Left renal pelvis (tissue), 4 donors: ENCODE measurements around the gene P2RX3. TPM values are rescaled to one million over a fixed set of nuclear protein-coding genes. Genes with fewer than 3 reads are reported as not detected.

Source experiments
- DNase-seq, 4 donors: peaks; one replicate each; pipeline ENCODE4 v3.0.0-alpha.2; 2013; ENCODE audit warnings: low read depth in 4 of 4, low spot score in 3 of 4
- polyA plus RNA-seq, 4 donors: library from polyadenylated mRNA; unstranded; fragments of 120-200 nt; gene quantifications; one replicate each; pipeline ENCODE4 v1.2.1, GENCODE V29; 2013; ENCODE audit not compliant: insufficient read length in 4 of 4

P2RX3 gene
- polyA plus RNA-seq, 4 donors, result 0.40 to 14.4 (median 1.6) TPM

DNA sequence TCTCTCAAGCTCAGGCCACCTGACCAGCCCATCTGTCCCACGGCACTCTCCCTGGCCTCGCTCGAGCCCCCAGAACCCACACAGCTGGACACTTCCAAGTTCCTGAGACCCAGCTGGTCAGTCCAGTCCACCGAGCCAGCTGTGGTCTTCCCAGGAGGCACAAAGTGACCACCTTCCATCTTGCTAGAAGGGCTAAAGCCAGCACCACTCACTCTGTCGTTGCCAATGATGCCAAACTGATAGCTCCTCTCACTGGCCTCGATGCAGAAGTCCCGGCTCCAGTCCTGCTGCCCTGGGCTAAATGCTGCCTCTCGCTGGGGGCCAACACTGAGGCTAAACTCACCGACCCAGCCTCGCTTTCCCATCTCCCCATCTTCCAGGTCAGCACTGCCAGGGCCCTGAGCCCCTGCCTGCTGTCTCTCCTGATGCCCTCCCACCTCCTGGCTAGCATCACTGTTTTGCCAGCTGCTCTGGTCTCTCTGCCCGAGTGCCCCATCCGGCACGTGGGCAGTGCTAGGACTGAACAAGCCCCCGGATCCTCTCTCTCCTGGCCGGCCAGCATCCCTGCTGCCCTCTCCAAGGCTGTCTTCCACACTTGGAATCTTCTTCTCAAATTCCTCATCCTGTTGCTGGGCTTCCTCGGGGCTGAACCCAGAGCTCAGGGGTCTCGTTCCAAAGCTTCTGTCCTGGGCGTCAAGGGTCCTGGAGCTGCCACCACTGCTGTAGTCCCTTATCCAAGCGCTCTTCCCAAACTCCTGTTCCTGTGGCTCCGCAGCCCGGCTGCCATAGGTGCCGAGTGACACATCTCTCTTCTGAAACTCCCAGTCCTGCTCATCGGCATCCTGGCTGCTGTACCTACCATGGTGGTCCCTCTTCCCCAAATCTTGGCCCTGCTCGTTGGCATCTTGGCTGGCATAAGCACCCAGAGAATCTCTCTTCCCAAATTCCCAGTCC is 28.8 kb upstream of the P2RX3 start:
- no peak for DNase-seq

DNA sequence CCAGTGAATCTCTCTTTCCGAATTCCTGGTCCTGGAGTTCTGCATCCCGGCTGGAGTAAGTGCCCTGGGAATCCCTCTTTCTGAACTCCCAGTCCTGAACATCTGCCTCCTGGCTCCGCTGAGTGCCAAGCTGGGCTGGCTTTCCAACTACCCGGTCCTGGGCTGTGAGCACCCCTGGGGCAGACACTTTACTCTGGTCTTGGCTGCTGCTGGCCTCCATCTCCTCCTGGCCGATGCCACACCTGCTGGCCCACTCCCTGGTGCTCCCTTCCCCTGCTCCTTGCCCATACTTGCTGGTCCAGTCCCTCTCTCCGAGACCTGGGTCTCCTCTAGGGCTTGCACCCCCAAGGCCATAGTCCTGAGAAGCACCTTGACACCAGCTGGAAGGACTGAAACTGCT is 28.1 kb upstream of the P2RX3 start:
- no peak for DNase-seq

DNA sequence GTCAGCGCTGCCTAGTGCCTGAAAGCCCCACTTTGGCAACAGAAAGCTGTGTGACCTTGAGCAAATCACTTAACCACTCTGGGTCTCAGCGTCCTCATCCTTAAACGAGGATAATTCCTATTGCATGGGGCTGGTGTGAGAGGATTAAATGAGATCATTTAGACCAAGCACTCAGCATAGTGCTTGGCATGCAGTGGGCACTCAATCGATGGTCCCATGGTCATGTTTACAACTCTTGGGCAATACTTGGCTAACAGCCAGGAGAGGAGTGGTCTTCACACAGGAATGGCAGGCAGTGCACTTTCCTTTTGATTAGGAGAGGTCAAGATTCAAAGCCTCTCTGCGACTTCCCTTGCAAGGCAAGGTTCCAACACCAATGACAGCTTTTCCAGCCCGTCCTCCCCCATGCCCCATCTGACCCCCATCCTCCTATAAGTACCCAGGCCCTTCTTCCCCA is 27.5 kb upstream of the P2RX3 start:
- DNase-seq, result no peak

DNA sequence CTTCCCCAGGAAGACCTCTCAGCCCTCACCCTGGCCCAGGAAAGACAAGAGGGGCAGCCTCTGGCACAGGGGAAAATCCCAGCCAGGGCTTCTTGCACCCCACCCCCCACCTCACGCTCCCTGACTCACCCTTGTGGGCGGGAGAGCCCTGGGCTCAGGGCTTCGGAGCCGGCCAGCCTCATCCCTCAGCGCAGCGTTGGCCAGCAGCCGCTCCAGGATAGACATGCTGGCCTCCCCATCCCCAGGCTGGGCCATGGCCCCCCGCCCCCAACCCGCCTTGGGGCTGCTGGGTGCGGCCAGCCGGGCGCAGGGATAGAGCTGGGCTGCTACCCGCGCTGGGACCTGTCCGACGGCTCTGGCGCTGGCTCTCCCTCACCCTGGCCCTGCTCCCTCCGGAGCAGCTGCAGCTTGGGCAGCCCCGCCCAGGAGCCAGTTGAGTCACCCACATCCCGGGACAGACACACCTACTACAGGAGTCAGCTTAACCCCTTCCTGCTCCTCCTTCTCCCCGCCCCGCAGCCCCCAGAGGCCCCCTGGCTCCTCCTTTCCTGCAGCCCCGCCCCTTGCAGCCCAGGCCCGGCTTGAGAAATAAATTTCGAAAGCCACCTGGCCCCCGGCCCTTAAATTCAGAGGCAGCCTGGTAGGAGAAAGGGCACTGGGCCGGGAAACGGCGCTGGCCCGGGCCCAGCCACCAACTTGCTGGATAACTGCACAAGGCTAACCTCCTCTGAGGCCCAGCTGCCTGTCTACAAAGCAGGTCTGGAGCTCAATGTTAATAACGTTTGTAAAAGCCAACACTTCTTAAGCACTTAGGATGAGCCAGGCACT is 26.8 kb upstream of the P2RX3 start:
- DNase-seq, result no peak

DNA sequence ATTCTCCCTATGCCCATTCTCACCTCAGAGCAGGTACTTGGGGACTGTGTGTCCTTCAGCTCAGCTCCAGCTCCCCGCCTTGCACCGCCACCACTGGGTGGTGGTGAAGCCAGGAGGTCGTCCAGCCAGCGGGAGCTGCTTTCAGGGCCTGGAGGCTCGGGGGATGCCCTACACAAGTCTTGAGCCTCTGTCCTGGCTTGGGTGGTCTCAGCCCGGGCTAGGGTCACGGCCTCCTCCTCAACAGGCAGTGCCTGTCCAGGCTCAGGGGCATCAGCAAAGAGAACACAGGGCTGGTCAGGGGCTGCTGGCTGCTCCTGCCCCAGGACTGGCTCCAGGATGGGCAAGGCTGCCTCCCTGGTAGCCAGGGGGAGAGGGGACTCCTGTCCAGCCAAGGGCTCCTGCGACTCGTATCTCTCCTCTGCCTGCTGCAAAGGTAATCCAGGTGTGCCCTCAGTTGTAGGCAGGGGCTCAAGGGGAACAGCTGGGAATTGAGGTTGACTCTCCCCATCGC is 25.6 kb upstream of the P2RX3 start:
- no peak for DNase-seq

DNA sequence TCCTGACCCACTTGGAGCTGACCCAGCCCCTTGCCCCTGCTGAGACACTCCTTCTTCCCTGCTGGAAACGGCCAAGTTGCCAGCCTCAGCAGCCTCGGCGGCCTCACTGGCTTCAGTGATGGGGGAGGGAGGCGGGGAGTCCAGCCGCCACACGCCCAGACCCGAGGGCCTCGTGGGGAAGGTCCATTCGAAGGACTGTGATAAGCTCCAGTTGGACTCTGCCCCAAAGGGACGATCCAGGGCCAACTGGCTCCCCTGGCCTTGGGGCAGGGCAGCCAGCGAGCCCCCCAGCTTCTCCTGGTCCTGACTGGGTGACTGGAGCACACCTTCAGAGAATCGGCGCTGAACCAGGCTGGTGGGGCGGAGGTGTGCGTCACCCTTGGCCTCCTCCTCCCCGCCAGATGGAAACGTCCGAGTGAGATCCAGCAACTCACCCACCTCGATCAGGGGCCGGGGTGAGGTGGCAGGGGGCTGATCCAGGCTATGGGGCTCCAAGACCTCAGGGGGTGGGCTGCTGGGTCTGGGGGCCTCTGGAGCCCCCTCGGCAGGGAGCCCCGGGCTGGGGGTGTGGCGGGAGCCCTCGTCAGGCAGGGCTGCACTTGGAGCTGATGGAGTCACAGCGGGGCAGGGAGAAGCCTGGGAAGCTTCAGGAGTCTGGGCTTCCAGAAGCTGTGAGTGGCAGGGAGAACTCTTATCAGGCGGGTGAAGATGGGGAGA is 24.9 kb upstream of the P2RX3 start:
- no peak for DNase-seq

DNA sequence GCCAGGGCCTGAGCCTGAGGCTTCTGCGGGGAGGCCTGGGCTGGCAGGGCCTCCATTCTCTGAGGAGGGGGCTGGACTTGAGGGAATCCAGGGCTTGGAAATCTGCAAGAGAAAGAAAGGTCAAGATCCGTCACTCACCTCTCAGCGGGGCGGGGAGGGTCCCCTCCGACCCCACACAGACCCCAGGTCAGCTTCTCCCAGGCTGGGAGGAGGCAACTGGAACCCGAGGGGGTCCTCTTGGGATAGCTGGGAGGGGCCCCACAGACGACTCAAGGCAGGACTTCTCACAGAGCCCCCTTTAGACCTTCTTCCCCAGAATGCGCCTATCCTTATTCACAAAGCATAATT is 24.4 kb upstream of the P2RX3 start:
- no peak for DNase-seq

DNA sequence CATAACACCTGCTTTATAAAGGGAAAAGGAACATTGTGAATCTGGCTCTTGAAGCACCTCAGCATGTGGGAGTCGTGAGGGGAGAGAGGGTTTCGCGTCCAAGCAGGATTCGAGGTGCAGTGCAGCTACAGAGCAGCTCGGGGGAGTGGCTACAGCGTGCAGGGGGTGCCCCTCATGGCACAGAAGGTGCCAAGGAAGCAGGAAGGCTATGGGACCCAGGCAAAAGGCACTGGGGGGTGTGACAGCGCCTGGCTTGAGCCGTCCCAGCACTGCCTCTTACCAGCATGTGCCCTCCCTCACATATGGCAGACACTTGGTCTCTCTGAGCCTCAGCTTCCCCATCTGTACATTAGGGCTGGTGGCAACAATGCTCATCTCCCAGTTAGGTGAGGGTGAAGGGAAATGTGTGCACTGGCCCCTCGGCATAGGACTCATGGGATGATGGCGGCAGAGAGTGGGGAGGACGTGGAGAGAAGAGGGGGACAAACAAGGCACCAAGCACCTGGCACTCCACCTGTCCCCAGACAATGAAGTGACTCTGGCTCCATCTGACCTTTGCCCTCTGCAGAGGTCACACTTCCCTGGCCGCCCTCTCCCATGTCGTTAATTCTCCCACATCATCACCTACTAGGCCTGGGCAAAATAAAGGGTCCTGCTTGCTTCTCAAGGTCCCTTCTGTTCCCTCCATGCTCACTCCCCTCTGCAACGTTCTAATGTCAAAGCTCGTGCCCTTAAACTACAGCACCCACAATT is 23.8 kb upstream of the P2RX3 start:
- no peak for DNase-seq

DNA sequence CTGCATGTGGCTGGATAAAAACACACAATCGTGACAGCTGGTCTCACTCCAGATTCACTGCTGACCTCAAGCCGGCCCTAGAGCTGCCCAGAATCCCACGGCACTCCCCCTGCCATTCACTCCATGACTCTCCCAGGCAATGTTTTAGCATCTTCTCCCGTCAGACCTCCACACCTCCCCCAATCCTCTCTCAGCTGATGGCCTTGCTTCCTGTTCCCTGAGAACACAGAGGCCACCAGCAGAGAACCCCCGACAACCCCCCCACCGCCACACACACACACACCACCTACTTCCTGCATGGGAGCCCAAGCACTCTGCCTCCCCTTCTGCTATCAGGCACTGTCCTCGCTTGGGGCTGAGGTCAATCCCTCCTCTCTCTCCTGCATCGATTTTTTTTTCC is 22.7 kb upstream of the P2RX3 start:
- no peak for DNase-seq

DNA sequence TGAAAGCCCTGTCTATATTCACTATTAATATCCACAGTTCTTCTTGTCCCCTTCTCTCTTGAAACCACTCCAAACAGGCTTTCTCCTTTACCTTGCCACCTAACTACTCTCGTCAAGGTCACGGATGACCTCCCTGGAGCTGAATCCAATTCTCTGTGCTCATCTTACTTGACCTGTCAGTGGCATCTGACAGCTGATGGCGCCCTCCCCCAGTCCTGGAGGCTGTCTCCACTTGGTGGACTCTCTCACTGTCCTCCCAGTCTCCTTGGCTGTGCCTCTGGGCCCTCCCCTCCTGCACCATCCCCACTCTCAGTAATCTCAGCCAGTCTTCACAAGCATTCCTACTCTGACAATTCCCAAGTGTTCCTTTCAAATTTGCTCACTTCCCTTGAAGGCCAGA is 22.1 kb upstream of the P2RX3 start:
- no peak for DNase-seq

DNA sequence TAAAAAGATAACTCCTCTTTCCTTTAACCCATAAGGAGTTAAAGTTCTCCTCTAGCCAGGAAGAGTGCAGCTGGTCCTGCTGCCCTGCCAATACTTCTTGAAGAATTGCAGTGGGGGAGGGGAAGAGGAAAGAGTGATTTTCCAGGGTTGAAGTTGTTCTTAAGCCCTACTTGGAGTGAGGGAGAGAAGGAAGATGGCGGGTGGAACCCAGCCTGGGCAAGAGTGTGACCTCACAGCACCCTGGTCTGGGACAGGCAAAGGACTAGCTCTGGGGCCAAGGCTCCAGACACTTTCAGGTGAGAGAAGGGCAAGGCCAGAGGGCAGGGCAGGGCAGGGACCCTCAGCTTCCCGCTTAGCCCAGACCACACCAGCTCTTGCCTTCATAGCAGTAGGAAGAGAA is 20.0 kb upstream of the P2RX3 start:
- DNase-seq, result no peak

DNA sequence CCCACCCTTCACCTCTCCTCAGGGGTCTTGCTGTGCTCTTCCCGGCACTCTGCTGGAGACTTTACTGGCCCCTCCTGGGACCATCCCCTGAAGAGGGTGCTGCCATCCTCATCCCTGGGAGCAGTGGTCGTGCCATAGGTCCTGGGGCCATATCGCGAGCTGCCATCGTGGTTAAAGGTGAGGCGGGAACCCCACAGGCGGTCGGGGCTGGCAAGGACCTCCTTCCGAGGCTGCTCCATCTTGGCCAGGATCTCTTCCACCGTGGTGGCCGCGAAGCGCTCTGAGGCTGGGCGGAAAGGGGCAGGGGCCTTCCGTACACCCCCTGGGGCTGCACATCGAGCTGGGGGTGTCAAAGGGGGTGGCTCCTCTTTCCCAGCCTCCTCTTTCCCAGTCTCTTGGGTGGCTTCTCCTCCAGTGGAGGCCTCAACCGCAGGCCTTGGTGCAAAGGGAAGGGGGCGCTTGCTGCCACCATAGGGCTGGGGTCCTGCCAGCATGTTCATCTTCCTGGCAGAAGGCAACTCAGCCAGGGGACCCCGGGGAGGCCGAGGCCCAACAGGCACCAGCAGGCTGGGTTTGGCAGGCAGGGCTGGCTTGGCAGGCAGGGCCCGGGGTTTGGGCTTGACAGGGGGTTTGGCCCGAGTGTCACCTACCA is 18.0 kb upstream of the P2RX3 start:
- DNase-seq, result no peak

DNA sequence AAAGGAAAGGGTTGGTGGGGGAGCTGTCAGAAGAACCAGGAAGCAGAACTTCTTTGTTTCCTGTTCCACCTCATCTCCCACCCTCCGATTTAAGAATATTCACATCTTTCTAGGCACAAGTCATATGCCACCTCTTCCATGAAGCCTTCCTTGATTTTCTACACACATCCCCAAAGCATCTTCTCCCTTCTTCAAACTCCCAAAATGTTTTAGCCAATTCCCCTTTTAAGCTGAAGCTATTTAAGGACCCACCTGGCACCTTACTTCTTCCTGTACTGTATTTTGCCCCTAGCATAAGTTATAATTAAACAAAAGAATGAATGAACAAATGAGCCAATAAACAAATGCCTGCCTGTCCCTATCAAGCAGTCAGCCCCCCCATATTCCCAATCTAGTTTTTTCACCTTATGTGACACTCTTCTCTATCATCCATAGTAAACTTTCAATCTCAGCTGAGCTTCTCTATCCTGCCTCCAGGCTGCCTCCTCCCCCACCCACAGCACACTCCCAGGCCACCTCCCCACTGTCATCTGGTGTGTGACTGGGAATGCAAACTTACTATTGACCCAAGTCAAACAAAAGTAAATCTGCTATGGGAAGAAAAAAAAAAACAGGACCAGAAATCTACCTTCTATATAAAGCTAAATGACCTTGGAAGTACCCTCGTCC is 17.3 kb upstream of the P2RX3 start:
- DNase-seq, result no peak

DNA sequence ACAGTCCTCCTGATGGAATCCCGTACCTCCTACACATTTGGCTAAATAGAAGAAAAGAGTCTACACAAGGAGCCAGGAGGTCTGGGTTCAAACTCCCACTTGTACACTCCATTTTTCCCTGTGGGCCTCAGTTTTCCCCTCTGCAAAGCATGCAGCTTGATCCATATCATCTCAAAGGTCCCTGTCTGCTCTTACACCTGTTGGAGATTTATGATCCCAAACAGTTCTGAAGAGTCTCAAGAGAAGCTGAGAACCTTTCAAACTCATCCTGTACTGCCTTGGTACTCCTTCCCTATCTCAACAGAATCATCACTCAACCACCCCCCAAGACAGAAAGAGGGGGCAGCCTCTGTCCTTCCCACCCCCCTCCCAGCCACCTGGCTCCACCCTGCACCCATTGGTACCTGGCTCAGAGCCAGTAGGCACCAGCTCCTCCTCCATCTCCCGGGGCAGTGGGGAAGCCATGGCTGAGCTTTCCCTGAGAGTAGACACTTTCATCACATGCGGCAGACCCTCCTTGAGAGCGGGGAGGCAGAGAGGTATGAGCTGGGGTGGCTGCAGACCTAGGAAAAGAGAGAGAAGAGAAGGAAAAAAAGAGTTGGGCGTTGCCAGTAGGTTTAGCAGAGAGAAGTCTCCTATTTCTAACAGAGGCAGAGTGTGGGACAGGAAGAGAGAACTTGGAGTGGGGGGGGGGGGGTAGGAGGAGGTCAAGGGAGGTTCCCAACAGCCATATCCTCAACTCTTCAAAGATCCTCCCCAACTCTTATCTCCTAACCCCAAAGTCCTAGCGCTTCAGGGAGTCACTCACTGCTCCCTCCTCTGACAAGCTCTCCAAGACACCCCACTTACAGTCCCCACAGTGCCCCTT is 16.5 kb upstream of the P2RX3 start:
- DNase-seq, result no peak

DNA sequence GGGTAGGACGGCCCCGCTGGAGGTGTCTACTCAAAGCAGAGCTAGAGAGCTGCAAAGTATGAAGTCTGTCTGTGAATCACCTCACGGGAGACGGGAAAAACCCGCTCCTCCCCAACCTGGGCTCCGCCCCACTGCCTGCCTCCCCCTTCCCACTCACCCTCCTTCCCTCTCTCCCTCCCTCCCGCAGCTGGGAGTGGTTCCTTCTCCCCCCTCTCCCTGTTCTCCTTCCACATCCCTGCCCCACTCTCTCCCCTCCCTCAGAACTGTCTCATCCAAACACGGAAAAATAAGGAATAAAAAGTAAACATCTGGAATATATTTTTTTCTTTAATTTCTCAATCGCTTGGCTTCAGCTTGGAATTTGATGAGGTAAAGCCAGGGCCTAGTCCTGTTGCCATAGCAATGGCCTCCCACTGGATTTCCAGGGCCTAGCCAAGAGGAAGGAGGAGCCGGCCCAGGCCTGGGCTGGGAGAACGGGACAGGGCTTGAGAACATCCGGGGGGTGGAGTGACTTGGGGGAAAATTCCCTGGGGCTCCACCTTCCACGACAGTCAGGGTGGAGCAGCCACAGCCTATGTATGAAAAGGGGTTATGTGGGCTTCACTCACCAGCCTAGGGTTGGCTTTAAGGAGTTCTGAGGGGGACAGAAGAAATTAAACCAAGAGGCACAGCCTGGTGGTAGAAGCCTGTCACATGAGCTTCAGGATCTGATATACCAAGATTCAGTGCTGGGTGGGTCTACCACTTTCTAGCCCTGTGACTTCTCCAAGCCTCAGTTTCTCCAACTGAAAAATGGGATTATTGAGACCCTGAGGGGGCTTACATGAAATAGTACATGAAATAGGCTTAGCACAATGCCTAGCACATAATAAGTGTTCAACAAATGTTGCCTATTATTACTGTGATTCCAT is 15.6 kb upstream of the P2RX3 start:
- peak in 2 of 4 donors; percentile 69 to 82 for DNase-seq

DNA sequence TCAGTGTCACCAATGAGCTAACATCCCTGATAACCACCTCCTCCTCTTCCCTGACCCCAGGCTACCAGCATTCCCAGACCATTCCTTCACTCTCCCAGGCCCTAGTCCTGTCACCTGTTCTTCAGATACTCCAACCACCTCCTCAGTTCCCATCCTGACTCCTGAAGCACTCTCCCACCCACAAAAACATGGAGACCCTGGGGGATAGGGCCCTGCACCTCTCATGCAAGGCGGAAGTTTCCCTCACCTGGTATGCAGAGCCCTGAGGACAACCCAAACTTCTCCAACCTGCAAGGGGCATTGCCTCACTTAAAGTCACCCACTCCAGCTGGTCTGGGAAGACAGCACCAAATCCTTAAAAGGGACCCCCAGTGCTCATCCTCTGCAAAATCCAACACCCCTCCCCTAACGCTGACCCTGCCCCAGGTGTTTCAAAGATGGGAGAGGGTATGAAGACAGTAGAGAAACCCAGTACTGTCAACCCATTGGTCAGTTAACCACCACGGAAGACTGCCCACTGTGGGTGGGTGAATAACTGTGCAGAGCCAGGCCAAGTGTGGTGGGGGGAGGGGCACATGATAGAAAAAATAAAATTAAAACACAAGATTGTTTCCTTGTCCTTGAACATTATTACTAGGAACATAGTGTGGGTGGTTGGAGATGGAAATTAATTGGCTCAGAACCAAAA is 14.8 kb upstream of the P2RX3 start:
- DNase-seq, result no peak

DNA sequence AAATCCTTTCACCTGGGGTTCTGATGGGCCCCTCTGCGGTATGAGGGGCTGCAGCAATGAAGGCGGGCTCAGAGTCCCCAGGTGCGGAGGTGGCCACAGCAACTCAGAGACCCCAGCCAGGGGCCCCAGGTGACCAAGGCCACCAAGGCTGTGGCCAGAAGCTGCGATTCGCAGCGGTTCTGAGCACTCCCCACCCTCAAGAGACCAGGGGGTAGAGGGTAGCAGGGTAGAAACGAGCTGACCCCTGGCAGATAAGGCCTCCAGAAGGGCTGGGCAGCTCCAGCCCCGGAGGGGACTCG is 14.3 kb upstream of the P2RX3 start:
- no peak for DNase-seq
